Prostate gland (tissue), 2 donors: Measurements from ENCODE around the gene TAGAP. TPM values are rescaled to one million over a fixed set of nuclear protein-coding genes. Genes with fewer than 3 reads are reported as not detected.

Experiments used
- DNase-seq: peaks from one replicate; pipeline ENCODE4 v3.0.0-alpha.2; 2019; ENCODE audit warnings: low spot score
- H3K27ac ChIP-seq, 2 donors: fragments of 200-600 bp; sonication (generic); 2 replicates each; pipeline ENCODE4 v1.5.1; 2017 to 2019
- H3K27me3 ChIP-seq: fragments of 200-600 bp; sonication (generic); replicated peaks from 2 replicates; pipeline ENCODE4 v1.5.1; 2019; ENCODE audit not compliant: insufficient read depth
- H3K36me3 ChIP-seq, 2 donors: fragments of 200-600 bp; sonication (generic); 1 replicate in 1 of 2; 2 replicates in 1 of 2; pipeline versions ENCODE4 v1.5.1 to v1.8.1; 2017 to 2019
- H3K4me1 ChIP-seq: fragments of 200-600 bp; sonication (generic); replicated peaks from 2 replicates; pipeline ENCODE4 v1.5.1; 2019
- H3K4me3 ChIP-seq, 2 donors: fragments of 200-600 bp; sonication (generic); 2 replicates each; pipeline ENCODE4 v1.5.1; 2017 to 2019
- H3K9me3 ChIP-seq: fragments of 200-600 bp; sonication (generic); 2 replicates; pipeline ENCODE4 v1.5.1; 2017
- CTCF ChIP-seq, 4 experiments: fragments of 200-600 bp in 2 of 4; fragments of 450-650 bp in 2 of 4; sonication (generic) in 2 of 4; IDR thresholded peaks; 1 replicate in 3 of 4; 2 replicates in 1 of 4; pipeline ENCODE4 v1.5.1; 2016 to 2019; ENCODE audit warnings: antibody characterized with exemption in 4 of 4, mild to moderate bottlenecking in 2 of 4, moderate library complexity in 2 of 4
- POLR2A ChIP-seq: fragments of 450-650 bp; IDR thresholded peaks from one replicate; pipeline ENCODE4 v1.6.1; 2016; ENCODE audit warnings: antibody characterized with exemption, mild to moderate bottlenecking
- POLR2AphosphoS5 ChIP-seq: sonication (generic); formaldehyde crosslinking; IDR thresholded peaks from one replicate; pipeline ENCODE4 v1.6.1; 2017; ENCODE audit warnings: antibody characterized with exemption
- WGBS: methylation state at CpG from one replicate; pipeline ENCODE4 v1.1.5; 2018; 5-methylcytosine and 5-hydroxymethylcytosine counted together
- intact Hi-C: fragments of 100-400 bp; cut with DNase I; formaldehyde crosslinking; loops from one replicate; pipeline ENCODE4 v1.14.2; 2022
- total RNA-seq, 2 donors: library from RNA; depleted of rRNA; stranded (reverse); fragments of >200 nt; gene quantifications; one replicate each; pipeline ENCODE4 v1.1.0, GENCODE V29; 2016

The TAGAP gene
- total RNA-seq, 2 donors from 2014 or later, result 2.6 to 4.8 TPM

GRCh38 chr6:159043947-159044346 is 844 bp downstream of the TAGAP start:
- intact Hi-C loops, result loop anchor here (2.0 kb wide), 2 partner anchors 61 to 93 kb away; no protein-coding TSS in a partner anchor
- peak overlapping the region in 1 of 2 donors; percentile 10 for H3K4me3 ChIP-seq
- 76% methylated on average over 7 of the region's 7 CpGs for WGBS

GRCh38 chr6:159043251-159043650 is 1.5 kb downstream of the TAGAP start:
- no peaks in the 10 kb centered on the region for H3K9me3 ChIP-seq
- H3K4me1 ChIP-seq, result no peaks in the 10 kb centered on the region
- H3K4me3 ChIP-seq, result no peak overlapping the region
- 74% methylated on average over 6 of the region's 6 CpGs for WGBS
- H3K27me3 ChIP-seq, result no peaks in the 10 kb centered on the region
- H3K36me3 ChIP-seq, result no peaks in the 10 kb centered on the region
- H3K27ac ChIP-seq, result no peak overlapping the region
- TF ChIP-seq POLR2AphosphoS5 (no peak), CTCF (IDR thresholded peaks at IDR 0.05) (no peak), POLR2A (no peak)
- no peak for DNase-seq
- intact Hi-C loops, result loop anchor here (2.0 kb wide), 2 partner anchors 62 to 94 kb away; no protein-coding TSS in a partner anchor

More at GRCh38 chr6:159043947-159044346, 844 bp downstream of the TAGAP start:
- H3K27me3 ChIP-seq, result no peaks in the 10 kb centered on the region
- H3K4me1 ChIP-seq, result no peaks in the 10 kb centered on the region
- no peak for DNase-seq
- no peaks in the 10 kb centered on the region for H3K9me3 ChIP-seq
- H3K27ac ChIP-seq, result no peak overlapping the region
- TF ChIP-seq POLR2AphosphoS5 (no peak), CTCF (IDR thresholded peaks at IDR 0.05) (no peak), POLR2A (no peak)
- H3K36me3 ChIP-seq, result no peaks in the 10 kb centered on the region

- Histone ChIP-seq H3K27ac (no peak overlapping the region), H3K4me3 (no peak overlapping the region), H3K9me3 (no peaks in the 10 kb centered on the region), H3K4me1 (no peaks in the 10 kb centered on the region), H3K27me3 (no peaks in the 10 kb centered on the region), H3K36me3 (no peaks in the 10 kb centered on the region)
- intact Hi-C loops, result loop anchor here (2.0 kb wide), 2 partner anchors 62 to 94 kb away; no protein-coding TSS in a partner anchor
- TF ChIP-seq CTCF (IDR thresholded peaks at IDR 0.05) (peak in 1 of 4 experiments; percentile 2), POLR2AphosphoS5 (no peak)
- no peak for DNase-seq
- WGBS, result 19% methylated on average over 5 of the region's 5 CpGs
Measured at GRCh38 chr6:159042826-159043181, 2.0 kb downstream of the TAGAP start.

GRCh38 chr6:159042003-159042825 is 2.6 kb downstream of the TAGAP start:
- no peak overlapping the region for H3K27ac ChIP-seq
- intact Hi-C loops, result loop anchor here (2.0 kb wide), 2 partner anchors 63 to 95 kb away; no protein-coding TSS in a partner anchor
- WGBS, result 55% methylated on average over 14 of the region's 14 CpGs
- TF ChIP-seq POLR2A (no peak), POLR2AphosphoS5 (peak; percentile 34), CTCF (IDR thresholded peaks at IDR 0.05) (peak; percentile 69 to 92 (median 85))
- H3K9me3 ChIP-seq, result no peaks in the 10 kb centered on the region
- H3K4me1 ChIP-seq, result no peaks in the 10 kb centered on the region
- no peak overlapping the region for H3K4me3 ChIP-seq
- DNase-seq, result peak; percentile 68
- H3K36me3 ChIP-seq, result no peaks in the 10 kb centered on the region
- H3K27me3 ChIP-seq, result no peaks in the 10 kb centered on the region

- WGBS, result 93% methylated on average over 7 of the region's 7 CpGs
Measured at GRCh38 chr6:159041181-159041580, 3.6 kb downstream of the TAGAP start.

More at GRCh38 chr6:159041181-159041580, 3.6 kb downstream of the TAGAP start:
- H3K36me3 ChIP-seq, result no peaks in the 10 kb centered on the region
- no peak overlapping the region for H3K4me3 ChIP-seq
- no peak for TF ChIP-seq CTCF (IDR thresholded peaks at IDR 0.05)
- TF ChIP-seq POLR2AphosphoS5, result no peak
- no peak for TF ChIP-seq POLR2A
- H3K4me1 ChIP-seq, result no peaks in the 10 kb centered on the region
- H3K9me3 ChIP-seq, result no peaks in the 10 kb centered on the region
- H3K27ac ChIP-seq, result no peak overlapping the region
- intact Hi-C loops, result no loop called here
- no peak for DNase-seq
- H3K27me3 ChIP-seq, result no peaks in the 10 kb centered on the region
